ENCODE measurements around the gene AAMP. TPM values are rescaled to one million over a fixed set of nuclear protein-coding genes. Genes with fewer than 3 reads are reported as not detected.

AAMP gene
- total and polyA plus RNA-seq, 2 experiments from 2014 or later: 90.8 to 203 TPM

DNA sequence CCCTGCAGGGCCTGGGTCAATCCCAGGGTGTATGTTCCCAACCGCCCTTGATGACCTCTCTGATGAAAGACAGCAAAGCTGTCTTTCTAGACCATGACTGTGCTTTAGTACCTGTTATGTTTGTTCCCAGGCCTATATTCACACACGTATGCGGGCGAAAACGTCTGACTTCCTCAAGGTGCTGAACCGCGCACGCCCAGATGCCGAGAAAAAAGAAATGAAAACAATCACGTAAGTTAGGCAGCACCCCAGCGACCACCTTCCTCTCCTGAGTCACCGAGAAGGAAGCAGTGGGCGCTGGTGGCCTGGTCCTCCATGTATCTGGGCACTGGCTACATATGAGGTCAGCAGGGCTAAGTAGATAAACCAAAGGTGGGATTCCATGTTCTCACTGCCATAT, 20.2 kb downstream of the AAMP start:
- H3K27me3 ChIP-seq (ENCODE audit: insufficient read depth): no peaks in the 10 kb centered on the region
- peaks cover 5% of the 10 kb centered on the region for H3K27me3 Mint-ChIP-seq (ENCODE audit: insufficient read depth, low read depth, poor library complexity)
- no peak overlapping the region for H3K27ac ChIP-seq (ENCODE audit: low read depth)
- no peak for ATAC-seq
- no peak overlapping the region for H3K4me3 ChIP-seq
- H3K4me1 ChIP-seq (ENCODE audit: insufficient read depth): no peaks in the 10 kb centered on the region
- peaks cover 78% of the 10 kb centered on the region for H3K36me3 ChIP-seq (ENCODE audit: insufficient read depth)
- no peaks in the 10 kb centered on the region for H3K9me2 ChIP-seq (ENCODE audit: insufficient read depth)
- H3K4me1 Mint-ChIP-seq: no peaks in the 10 kb centered on the region
- no peak overlapping the region for H3K4me2 ChIP-seq
- peaks cover 96% of the 10 kb centered on the region for H3K36me3 Mint-ChIP-seq (ENCODE audit: low read depth)
- H3K79me2 ChIP-seq (replicated peaks; ENCODE audit: insufficient read depth): peaks cover 4% of the 10 kb centered on the region; the same call in 1 of the 2 replicates
- H3K27ac Mint-ChIP-seq: no peak overlapping the region
- no peak for DNase-seq (ENCODE audit: low spot score)
- no peaks in the 10 kb centered on the region for H3K9me3 Mint-ChIP-seq
- H2AFZ ChIP-seq: no peak overlapping the region
- TF ChIP-seq JUNB (IDR thresholded peaks at IDR 0.05; ENCODE audit: unreplicated experiment) (no peak), STAT1 (IDR thresholded peaks at IDR 0.05; ENCODE audit: unreplicated experiment) (no peak), REST (IDR thresholded peaks at IDR 0.05; ENCODE audit: unreplicated experiment) (no peak)
- TF ChIP-seq, protein P1, sequence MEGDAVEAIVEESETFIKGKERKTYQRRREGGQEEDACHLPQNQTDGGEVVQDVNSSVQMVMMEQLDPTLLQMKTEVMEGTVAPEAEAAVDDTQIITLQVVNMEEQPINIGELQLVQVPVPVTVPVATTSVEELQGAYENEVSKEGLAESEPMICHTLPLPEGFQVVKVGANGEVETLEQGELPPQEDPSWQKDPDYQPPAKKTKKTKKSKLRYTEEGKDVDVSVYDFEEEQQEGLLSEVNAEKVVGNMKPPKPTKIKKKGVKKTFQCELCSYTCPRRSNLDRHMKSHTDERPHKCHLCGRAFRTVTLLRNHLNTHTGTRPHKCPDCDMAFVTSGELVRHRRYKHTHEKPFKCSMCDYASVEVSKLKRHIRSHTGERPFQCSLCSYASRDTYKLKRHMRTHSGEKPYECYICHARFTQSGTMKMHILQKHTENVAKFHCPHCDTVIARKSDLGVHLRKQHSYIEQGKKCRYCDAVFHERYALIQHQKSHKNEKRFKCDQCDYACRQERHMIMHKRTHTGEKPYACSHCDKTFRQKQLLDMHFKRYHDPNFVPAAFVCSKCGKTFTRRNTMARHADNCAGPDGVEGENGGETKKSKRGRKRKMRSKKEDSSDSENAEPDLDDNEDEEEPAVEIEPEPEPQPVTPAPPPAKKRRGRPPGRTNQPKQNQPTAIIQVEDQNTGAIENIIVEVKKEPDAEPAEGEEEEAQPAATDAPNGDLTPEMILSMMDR (conservative IDR thresholded peaks at IDR 0.05; ENCODE audit: low read depth in 2 of 2): no peak
- TF ChIP-seq, protein P2, sequence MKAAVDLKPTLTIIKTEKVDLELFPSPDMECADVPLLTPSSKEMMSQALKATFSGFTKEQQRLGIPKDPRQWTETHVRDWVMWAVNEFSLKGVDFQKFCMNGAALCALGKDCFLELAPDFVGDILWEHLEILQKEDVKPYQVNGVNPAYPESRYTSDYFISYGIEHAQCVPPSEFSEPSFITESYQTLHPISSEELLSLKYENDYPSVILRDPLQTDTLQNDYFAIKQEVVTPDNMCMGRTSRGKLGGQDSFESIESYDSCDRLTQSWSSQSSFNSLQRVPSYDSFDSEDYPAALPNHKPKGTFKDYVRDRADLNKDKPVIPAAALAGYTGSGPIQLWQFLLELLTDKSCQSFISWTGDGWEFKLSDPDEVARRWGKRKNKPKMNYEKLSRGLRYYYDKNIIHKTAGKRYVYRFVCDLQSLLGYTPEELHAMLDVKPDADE (IDR thresholded peaks at IDR 0.05): no peak
- H3F3A ChIP-seq (replicated peaks; ENCODE audit: low read depth): 0 out of 2 replicates have a peak, but pooled peaks cover 5% of the 10 kb centered on the region
- no peak overlapping the region for H3K4me3 Mint-ChIP-seq
- H4K20me1 ChIP-seq (replicated peaks; ENCODE audit: insufficient read depth): peaks cover 17% of the 10 kb centered on the region

- Mint-ChIP-seq H3K9me3 (no peaks in the 10 kb centered on the region), H3K36me3 (ENCODE audit: low read depth) (peaks cover 80% of the 10 kb centered on the region), H3K27ac (no peak overlapping the region), H3K27me3 (ENCODE audit: insufficient read depth, low read depth, poor library complexity) (peaks cover 3% of the 10 kb centered on the region), H3K4me1 (no peaks in the 10 kb centered on the region), H3K4me3 (no peak overlapping the region)
- no peaks in the 10 kb centered on the region for H3K4me1 ChIP-seq (ENCODE audit: insufficient read depth)
- DNase-seq (ENCODE audit: low spot score) (no peak), ATAC-seq (no peak)
- H3K27me3 ChIP-seq (ENCODE audit: insufficient read depth): no peaks in the 10 kb centered on the region
- H3K27ac ChIP-seq (ENCODE audit: low read depth): no peak overlapping the region
- peaks cover 80% of the 10 kb centered on the region for H3K36me3 ChIP-seq (ENCODE audit: insufficient read depth)
- no peak overlapping the region for H2AFZ ChIP-seq
- no peak overlapping the region for H3K4me2 ChIP-seq
- peaks cover 4% of the 10 kb centered on the region; the same call in 1 of the 2 replicates for H3K79me2 ChIP-seq (replicated peaks; ENCODE audit: insufficient read depth)
- H4K20me1 ChIP-seq (replicated peaks; ENCODE audit: insufficient read depth): peaks cover 33% of the 10 kb centered on the region
- no peaks in the 10 kb centered on the region for H3K9me2 ChIP-seq (ENCODE audit: insufficient read depth)
- no peak overlapping the region for H3K4me3 ChIP-seq
- 0 out of 2 replicates have a peak, but pooled peaks cover 4% of the 10 kb centered on the region for H3F3A ChIP-seq (replicated peaks; ENCODE audit: low read depth)
- TF ChIP-seq STAT1 (IDR thresholded peaks at IDR 0.05; ENCODE audit: unreplicated experiment) (no peak), ZNF114 (CRISPR knock-in tag; IDR thresholded peaks at IDR 0.05) (no peak)
- TF ChIP-seq, protein P2 (IDR thresholded peaks at IDR 0.05): no peak
- TF ChIP-seq, protein P3, sequence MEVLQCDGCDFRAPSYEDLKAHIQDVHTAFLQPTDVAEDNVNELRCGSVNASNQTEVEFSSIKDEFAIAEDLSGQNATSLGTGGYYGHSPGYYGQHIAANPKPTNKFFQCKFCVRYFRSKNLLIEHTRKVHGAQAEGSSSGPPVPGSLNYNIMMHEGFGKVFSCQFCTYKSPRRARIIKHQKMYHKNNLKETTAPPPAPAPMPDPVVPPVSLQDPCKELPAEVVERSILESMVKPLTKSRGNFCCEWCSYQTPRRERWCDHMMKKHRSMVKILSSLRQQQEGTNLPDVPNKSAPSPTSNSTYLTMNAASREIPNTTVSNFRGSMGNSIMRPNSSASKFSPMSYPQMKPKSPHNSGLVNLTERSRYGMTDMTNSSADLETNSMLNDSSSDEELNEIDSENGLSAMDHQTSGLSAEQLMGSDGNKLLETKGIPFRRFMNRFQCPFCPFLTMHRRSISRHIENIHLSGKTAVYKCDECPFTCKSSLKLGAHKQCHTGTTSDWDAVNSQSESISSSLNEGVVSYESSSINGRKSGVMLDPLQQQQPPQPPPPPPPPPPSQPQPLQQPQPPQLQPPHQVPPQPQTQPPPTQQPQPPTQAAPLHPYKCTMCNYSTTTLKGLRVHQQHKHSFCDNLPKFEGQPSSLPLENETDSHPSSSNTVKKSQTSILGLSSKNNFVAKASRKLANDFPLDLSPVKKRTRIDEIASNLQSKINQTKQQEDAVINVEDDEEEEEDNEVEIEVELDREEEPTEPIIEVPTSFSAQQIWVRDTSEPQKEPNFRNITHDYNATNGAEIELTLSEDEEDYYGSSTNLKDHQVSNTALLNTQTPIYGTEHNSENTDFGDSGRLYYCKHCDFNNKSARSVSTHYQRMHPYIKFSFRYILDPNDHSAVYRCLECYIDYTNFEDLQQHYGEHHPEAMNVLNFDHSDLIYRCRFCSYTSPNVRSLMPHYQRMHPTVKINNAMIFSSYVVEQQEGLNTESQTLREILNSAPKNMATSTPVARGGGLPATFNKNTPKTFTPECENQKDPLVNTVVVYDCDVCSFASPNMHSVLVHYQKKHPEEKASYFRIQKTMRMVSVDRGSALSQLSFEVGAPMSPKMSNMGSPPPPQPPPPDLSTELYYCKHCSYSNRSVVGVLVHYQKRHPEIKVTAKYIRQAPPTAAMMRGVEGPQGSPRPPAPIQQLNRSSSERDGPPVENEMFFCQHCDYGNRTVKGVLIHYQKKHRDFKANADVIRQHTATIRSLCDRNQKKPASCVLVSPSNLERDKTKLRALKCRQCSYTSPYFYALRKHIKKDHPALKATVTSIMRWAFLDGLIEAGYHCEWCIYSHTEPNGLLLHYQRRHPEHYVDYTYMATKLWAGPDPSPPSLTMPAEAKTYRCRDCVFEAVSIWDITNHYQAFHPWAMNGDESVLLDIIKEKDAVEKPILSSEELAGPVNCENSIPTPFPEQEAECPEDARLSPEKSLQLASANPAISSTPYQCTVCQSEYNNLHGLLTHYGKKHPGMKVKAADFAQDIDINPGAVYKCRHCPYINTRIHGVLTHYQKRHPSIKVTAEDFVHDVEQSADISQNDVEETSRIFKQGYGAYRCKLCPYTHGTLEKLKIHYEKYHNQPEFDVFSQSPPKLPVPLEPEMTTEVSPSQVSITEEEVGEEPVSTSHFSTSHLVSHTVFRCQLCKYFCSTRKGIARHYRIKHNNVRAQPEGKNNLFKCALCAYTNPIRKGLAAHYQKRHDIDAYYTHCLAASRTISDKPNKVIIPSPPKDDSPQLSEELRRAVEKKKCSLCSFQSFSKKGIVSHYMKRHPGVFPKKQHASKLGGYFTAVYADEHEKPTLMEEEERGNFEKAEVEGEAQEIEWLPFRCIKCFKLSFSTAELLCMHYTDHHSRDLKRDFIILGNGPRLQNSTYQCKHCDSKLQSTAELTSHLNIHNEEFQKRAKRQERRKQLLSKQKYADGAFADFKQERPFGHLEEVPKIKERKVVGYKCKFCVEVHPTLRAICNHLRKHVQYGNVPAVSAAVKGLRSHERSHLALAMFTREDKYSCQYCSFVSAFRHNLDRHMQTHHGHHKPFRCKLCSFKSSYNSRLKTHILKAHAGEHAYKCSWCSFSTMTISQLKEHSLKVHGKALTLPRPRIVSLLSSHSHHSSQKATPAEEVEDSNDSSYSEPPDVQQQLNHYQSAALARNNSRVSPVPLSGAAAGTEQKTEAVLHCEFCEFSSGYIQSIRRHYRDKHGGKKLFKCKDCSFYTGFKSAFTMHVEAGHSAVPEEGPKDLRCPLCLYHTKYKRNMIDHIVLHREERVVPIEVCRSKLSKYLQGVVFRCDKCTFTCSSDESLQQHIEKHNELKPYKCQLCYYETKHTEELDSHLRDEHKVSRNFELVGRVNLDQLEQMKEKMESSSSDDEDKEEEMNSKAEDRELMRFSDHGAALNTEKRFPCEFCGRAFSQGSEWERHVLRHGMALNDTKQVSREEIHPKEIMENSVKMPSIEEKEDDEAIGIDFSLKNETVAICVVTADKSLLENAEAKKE (CRISPR knock-in tag; IDR thresholded peaks at IDR 0.05): no peak
These were observed 24.7 kb downstream of the AAMP start for GRCh38 chr2:218245214-218245613.

All from GM23338 (cell line).